Measurements from ENCODE around the gene SUGP2. TPM values are rescaled to one million over a fixed set of nuclear protein-coding genes. Genes with fewer than 3 reads are reported as not detected.

SUGP2 gene
- total and polyA plus RNA-seq, 2 of the 13 experiments (the other 11 are each of a cell fraction or from before 2014, with no cell fraction given), result 40.6 to 57.7 TPM

GRCh38 chr19:19063183-19064097 is 30.1 kb upstream of the SUGP2 start, which contains the start of gene SLC25A42 (continued):
- TF ChIP-seq ZNF10 (CRISPR knock-in tag; IDR thresholded peaks at IDR 0.05; ENCODE audit: borderline replicate concordance, low read depth) (no peak), PRDM15 (CRISPR knock-in tag; IDR thresholded peaks at IDR 0.05) (no peak), ZNF629 (CRISPR knock-in tag; conservative IDR thresholded peaks at IDR 0.05) (0 out of 2 replicates have a peak, but pooled peaks have one; percentile 25), ZNF550 (CRISPR knock-in tag; IDR thresholded peaks at IDR 0.05; ENCODE audit: borderline replicate concordance) (0 out of 2 replicates have a peak, but pooled peaks have one; percentile 26), PRPF4 (IDR thresholded peaks at IDR 0.05; ENCODE audit: low read depth, low read length, poor library complexity, severe bottlenecking) (no peak), MEIS1 (CRISPR knock-in tag; IDR thresholded peaks at IDR 0.05; ENCODE audit: borderline replicate concordance) (no peak; the same call in 1 of the 2 replicates), ZNF552 (CRISPR knock-in tag; IDR thresholded peaks at IDR 0.05; ENCODE audit: borderline replicate concordance) (no peak), EP300 (IDR thresholded peaks at IDR 0.05; ENCODE audit: low read depth in 2 of 2, low read length in 2 of 2) (no peak), EP300 (CRISPR knock-in tag; IDR thresholded peaks at IDR 0.05; ENCODE audit: borderline replicate concordance) (no peak), KAT7 (CRISPR knock-in tag; IDR thresholded peaks at IDR 0.05; ENCODE audit: borderline replicate concordance) (peak; percentile 19; the same call in 1 of the 2 replicates)
- TF ChIP-seq, protein P1, sequence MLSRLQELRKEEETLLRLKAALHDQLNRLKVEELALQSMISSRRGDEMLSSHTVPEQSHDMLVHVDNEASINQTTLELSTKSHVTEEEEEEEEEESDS (CRISPR knock-in tag; IDR thresholded peaks at IDR 0.05; ENCODE audit: borderline replicate concordance), result no peak
- TF ChIP-seq, protein P2, sequence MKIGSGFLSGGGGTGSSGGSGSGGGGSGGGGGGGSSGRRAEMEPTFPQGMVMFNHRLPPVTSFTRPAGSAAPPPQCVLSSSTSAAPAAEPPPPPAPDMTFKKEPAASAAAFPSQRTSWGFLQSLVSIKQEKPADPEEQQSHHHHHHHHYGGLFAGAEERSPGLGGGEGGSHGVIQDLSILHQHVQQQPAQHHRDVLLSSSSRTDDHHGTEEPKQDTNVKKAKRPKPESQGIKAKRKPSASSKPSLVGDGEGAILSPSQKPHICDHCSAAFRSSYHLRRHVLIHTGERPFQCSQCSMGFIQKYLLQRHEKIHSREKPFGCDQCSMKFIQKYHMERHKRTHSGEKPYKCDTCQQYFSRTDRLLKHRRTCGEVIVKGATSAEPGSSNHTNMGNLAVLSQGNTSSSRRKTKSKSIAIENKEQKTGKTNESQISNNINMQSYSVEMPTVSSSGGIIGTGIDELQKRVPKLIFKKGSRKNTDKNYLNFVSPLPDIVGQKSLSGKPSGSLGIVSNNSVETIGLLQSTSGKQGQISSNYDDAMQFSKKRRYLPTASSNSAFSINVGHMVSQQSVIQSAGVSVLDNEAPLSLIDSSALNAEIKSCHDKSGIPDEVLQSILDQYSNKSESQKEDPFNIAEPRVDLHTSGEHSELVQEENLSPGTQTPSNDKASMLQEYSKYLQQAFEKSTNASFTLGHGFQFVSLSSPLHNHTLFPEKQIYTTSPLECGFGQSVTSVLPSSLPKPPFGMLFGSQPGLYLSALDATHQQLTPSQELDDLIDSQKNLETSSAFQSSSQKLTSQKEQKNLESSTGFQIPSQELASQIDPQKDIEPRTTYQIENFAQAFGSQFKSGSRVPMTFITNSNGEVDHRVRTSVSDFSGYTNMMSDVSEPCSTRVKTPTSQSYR (CRISPR knock-in tag; IDR thresholded peaks at IDR 0.05; ENCODE audit: borderline replicate concordance), result no peak
- TF ChIP-seq, protein P3, sequence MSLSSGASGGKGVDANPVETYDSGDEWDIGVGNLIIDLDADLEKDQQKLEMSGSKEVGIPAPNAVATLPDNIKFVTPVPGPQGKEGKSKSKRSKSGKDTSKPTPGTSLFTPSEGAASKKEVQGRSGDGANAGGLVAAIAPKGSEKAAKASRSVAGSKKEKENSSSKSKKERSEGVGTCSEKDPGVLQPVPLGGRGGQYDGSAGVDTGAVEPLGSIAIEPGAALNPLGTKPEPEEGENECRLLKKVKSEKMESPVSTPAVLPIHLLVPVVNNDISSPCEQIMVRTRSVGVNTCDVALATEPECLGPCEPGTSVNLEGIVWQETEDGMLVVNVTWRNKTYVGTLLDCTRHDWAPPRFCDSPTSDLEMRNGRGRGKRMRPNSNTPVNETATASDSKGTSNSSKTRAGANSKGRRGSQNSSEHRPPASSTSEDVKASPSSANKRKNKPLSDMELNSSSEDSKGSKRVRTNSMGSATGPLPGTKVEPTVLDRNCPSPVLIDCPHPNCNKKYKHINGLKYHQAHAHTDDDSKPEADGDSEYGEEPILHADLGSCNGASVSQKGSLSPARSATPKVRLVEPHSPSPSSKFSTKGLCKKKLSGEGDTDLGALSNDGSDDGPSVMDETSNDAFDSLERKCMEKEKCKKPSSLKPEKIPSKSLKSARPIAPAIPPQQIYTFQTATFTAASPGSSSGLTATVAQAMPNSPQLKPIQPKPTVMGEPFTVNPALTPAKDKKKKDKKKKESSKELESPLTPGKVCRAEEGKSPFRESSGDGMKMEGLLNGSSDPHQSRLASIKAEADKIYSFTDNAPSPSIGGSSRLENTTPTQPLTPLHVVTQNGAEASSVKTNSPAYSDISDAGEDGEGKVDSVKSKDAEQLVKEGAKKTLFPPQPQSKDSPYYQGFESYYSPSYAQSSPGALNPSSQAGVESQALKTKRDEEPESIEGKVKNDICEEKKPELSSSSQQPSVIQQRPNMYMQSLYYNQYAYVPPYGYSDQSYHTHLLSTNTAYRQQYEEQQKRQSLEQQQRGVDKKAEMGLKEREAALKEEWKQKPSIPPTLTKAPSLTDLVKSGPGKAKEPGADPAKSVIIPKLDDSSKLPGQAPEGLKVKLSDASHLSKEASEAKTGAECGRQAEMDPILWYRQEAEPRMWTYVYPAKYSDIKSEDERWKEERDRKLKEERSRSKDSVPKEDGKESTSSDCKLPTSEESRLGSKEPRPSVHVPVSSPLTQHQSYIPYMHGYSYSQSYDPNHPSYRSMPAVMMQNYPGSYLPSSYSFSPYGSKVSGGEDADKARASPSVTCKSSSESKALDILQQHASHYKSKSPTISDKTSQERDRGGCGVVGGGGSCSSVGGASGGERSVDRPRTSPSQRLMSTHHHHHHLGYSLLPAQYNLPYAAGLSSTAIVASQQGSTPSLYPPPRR (CRISPR knock-in tag; IDR thresholded peaks at IDR 0.05; ENCODE audit: borderline replicate concordance), result peak; percentile 40; the same call in 1 of the 2 replicates
